Measurements from ENCODE around the gene ZBTB20. TPM values are rescaled to one million over a fixed set of nuclear protein-coding genes. Genes with fewer than 3 reads are reported as not detected.

ZBTB20 gene
- total RNA-seq, 1 donor from 2014 or later: 15.5 TPM

GRCh38 chr3:114456742-114457141 is 690.3 kb downstream of the ZBTB20 start:
- Mint-ChIP-seq H3K4me3 (ENCODE audit: unreplicated experiment) (no peak overlapping the region), H3K4me1 (ENCODE audit: low read depth) (peaks cover 7% of the 10 kb centered on the region), H3K27me3 (ENCODE audit: low read depth) (no peaks in the 10 kb centered on the region), H3K36me3 (ENCODE audit: low read depth) (no peaks in the 10 kb centered on the region), H3K9me3 (ENCODE audit: low read depth) (no peaks in the 10 kb centered on the region), H3K27ac (ENCODE audit: unreplicated experiment) (no peak overlapping the region)
- TF ChIP-seq, protein P1, sequence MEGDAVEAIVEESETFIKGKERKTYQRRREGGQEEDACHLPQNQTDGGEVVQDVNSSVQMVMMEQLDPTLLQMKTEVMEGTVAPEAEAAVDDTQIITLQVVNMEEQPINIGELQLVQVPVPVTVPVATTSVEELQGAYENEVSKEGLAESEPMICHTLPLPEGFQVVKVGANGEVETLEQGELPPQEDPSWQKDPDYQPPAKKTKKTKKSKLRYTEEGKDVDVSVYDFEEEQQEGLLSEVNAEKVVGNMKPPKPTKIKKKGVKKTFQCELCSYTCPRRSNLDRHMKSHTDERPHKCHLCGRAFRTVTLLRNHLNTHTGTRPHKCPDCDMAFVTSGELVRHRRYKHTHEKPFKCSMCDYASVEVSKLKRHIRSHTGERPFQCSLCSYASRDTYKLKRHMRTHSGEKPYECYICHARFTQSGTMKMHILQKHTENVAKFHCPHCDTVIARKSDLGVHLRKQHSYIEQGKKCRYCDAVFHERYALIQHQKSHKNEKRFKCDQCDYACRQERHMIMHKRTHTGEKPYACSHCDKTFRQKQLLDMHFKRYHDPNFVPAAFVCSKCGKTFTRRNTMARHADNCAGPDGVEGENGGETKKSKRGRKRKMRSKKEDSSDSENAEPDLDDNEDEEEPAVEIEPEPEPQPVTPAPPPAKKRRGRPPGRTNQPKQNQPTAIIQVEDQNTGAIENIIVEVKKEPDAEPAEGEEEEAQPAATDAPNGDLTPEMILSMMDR (IDR thresholded peaks at IDR 0.05): no peak
- DNase-seq (ENCODE audit: low spot score): no peak

DNA sequence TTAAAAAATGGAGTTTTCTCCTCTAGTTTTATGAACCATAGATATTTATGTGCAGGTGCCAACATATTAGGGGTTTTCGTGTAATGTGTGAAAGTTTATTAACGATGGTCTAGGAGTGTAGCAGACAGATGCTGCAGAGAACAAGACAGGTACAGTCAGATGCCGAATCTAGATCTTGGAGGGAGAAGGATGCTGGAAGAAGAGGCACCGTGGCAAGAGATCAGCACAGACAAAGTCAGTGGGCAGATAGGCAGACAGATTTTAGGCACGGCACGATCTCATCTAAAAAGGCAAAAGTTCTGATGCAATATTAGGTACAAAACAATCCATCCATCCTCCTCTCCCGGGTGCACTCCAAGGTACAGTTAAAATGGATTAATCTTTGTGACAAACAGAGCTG is 691.7 kb downstream of the ZBTB20 start:
- H3K36me3 Mint-ChIP-seq (ENCODE audit: low read depth): no peaks in the 10 kb centered on the region
- H3K4me3 Mint-ChIP-seq (ENCODE audit: unreplicated experiment): no peak overlapping the region
- H3K27me3 Mint-ChIP-seq (ENCODE audit: low read depth): no peaks in the 10 kb centered on the region
- peaks cover 16% of the 10 kb centered on the region for H3K4me1 Mint-ChIP-seq (ENCODE audit: low read depth)
- H3K27ac Mint-ChIP-seq (ENCODE audit: unreplicated experiment): no peak overlapping the region
- TF ChIP-seq, protein P1 (IDR thresholded peaks at IDR 0.05): no peak
- H3K9me3 Mint-ChIP-seq (ENCODE audit: low read depth): no peaks in the 10 kb centered on the region
- DNase-seq (ENCODE audit: low spot score): no peak

- peaks cover 16% of the 10 kb centered on the region for H3K4me1 Mint-ChIP-seq (ENCODE audit: low read depth)
Measured at GRCh38 chr3:114454551-114455251, 692.4 kb downstream of the ZBTB20 start.

GRCh38 chr3:114453361-114453780 is 693.7 kb downstream of the ZBTB20 start:
- H3K4me3 Mint-ChIP-seq (ENCODE audit: unreplicated experiment): no peak overlapping the region
- H3K9me3 Mint-ChIP-seq (ENCODE audit: low read depth): no peaks in the 10 kb centered on the region
- H3K27ac Mint-ChIP-seq (ENCODE audit: unreplicated experiment): peak overlapping the region; percentile 3
- peaks cover 17% of the 10 kb centered on the region for H3K4me1 Mint-ChIP-seq (ENCODE audit: low read depth)
- H3K27me3 Mint-ChIP-seq (ENCODE audit: low read depth): no peaks in the 10 kb centered on the region
- no peaks in the 10 kb centered on the region for H3K36me3 Mint-ChIP-seq (ENCODE audit: low read depth)
- TF ChIP-seq, protein P1 (IDR thresholded peaks at IDR 0.05): no peak
- DNase-seq (ENCODE audit: low spot score): no peak

More at GRCh38 chr3:114454551-114455251, 692.4 kb downstream of the ZBTB20 start:
- no peak overlapping the region for H3K4me3 Mint-ChIP-seq (ENCODE audit: unreplicated experiment)
- TF ChIP-seq, protein P1 (IDR thresholded peaks at IDR 0.05): no peak
- no peaks in the 10 kb centered on the region for H3K9me3 Mint-ChIP-seq (ENCODE audit: low read depth)
- H3K36me3 Mint-ChIP-seq (ENCODE audit: low read depth): no peaks in the 10 kb centered on the region
- DNase-seq (ENCODE audit: low spot score): no peak
- H3K27ac Mint-ChIP-seq (ENCODE audit: unreplicated experiment): no peak overlapping the region
- H3K27me3 Mint-ChIP-seq (ENCODE audit: low read depth): no peaks in the 10 kb centered on the region

DNA sequence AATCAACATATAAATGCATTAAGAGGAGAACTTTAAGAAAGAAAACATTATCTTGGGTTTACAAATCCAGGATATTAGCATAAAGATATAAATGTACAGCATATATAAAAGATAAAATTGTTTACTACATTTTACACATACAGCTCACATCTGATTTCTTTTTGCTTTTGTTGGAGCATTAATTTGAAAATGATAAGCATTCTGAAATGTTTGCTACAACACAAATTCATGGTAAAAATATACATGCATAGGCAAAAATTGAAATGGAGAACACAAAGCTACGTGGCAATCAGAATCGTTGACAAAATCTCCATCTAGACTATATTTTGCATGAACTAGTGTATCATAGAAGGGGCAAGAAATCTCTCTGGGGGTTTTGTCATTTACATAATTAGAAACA is 694.2 kb downstream of the ZBTB20 start:
- Mint-ChIP-seq H3K9me3 (ENCODE audit: low read depth) (no peaks in the 10 kb centered on the region), H3K36me3 (ENCODE audit: low read depth) (no peaks in the 10 kb centered on the region), H3K4me1 (ENCODE audit: low read depth) (peaks cover 21% of the 10 kb centered on the region), H3K27ac (ENCODE audit: unreplicated experiment) (no peak overlapping the region), H3K4me3 (ENCODE audit: unreplicated experiment) (no peak overlapping the region), H3K27me3 (ENCODE audit: low read depth) (no peaks in the 10 kb centered on the region)
- TF ChIP-seq, protein P1 (IDR thresholded peaks at IDR 0.05): no peak
- DNase-seq (ENCODE audit: low spot score): no peak
